DOHH2 (cell line): Measurements from ENCODE around the gene CHN2.

Experiments used
- EZH2phosphoT487 ChIP-seq: fragments of 200-600 bp; sonication (generic); IDR thresholded peaks from 2 replicates; pipeline ENCODE4 v1.6.1; 2017; ENCODE audit warnings: borderline replicate concordance, mild to moderate bottlenecking, antibody characterized with exemption, low read length, moderate library complexity, mixed read lengths
- TF ChIP-seq, protein P1 (sequence below): fragments of 200-600 bp; sonication (generic); IDR thresholded peaks from one replicate; pipeline ENCODE4 v1.5.1; 2014; ENCODE audit warnings: antibody characterized with exemption, mild to moderate bottlenecking, low read depth, low read length; ENCODE audit not compliant: poor library complexity, severe bottlenecking

GRCh38 chr7:29189743-29190201, 4.8 kb upstream of the CHN2 start:
- TF ChIP-seq, protein P1, sequence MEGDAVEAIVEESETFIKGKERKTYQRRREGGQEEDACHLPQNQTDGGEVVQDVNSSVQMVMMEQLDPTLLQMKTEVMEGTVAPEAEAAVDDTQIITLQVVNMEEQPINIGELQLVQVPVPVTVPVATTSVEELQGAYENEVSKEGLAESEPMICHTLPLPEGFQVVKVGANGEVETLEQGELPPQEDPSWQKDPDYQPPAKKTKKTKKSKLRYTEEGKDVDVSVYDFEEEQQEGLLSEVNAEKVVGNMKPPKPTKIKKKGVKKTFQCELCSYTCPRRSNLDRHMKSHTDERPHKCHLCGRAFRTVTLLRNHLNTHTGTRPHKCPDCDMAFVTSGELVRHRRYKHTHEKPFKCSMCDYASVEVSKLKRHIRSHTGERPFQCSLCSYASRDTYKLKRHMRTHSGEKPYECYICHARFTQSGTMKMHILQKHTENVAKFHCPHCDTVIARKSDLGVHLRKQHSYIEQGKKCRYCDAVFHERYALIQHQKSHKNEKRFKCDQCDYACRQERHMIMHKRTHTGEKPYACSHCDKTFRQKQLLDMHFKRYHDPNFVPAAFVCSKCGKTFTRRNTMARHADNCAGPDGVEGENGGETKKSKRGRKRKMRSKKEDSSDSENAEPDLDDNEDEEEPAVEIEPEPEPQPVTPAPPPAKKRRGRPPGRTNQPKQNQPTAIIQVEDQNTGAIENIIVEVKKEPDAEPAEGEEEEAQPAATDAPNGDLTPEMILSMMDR = peak; percentile 90
- no peak for TF ChIP-seq EZH2phosphoT487
